HG03520 (cell line): ENCODE measurements around the gene SPATS1.

Source experiments
- ATAC-seq: cut with Tn5 transposase; IDR thresholded peaks from one replicate; pipeline ENCODE4 v1.9.1; 2021; ENCODE audit warnings: mild to moderate bottlenecking, moderate library complexity; ENCODE audit not compliant: unreplicated experiment

Gene SPATS1

GRCh38 chr6:44386364-44386928, 44.0 kb downstream of the SPATS1 start:
- ATAC-seq = no peak

DNA sequence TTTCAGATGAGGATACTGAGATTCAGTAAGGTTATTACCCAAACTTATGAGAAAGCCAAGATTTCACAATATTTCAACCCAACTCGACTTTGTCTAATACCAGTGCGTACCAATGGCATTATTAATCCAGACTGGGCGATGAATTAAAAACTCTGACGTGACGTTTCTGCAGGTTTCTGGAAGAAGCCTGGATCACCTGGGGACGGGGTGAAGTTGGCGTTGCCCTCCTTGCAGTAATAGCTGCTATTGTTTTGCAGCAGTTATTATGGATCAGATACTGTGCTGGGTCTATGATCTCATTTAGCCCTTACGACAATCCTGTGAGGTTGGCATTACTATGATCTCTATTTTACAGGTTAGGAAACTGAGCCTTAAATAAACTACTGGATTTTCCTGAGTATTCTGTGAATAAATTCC, 44.5 kb downstream of the SPATS1 start:
- ATAC-seq = peak; percentile 4

DNA sequence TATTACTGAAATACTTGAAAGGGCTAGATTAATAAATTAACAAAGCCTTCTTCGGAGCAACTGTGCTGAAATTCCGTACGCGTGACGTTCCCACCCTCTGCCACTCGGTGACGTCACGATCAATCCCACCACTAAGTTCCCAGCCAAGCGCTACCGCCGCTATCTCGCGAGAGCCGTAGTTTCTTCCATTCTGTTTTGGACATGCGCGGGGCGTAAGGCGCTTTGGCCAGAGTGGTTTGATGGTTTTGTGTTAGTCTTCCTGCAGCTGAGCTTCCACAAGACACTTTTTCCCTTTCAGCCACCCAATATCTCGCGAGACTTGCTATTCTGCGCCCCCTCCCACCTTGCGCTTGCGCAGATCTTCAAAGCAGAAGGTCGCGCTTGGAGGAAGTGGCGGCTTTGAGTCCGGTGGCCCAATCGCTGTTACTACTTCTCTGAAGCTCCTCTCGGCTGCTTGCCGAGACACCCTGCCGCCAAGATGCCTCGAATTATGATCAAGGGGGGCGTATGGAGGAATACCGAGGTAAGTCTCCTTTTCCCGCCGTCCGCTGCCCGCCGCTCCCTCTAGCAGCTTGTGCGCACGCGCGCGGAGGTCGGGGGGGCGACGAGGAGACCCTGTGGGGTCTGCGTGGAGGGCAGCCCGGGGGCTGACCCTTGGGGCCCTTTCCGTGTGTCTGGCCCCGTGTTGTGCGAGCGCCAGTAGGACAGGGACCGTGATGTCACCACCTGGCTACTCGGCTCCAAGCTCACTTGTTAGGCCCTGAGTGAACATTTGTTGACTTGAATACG, 45.1 kb downstream of the SPATS1 start, which contains the start of gene CDC5L:
Gene CDC5L (plus strand): TSS at position 361 of the 789 bp plus-strand sequence. CDS start 118 bp downstream, at position 479.
- peak; percentile 89 for ATAC-seq

DNA sequence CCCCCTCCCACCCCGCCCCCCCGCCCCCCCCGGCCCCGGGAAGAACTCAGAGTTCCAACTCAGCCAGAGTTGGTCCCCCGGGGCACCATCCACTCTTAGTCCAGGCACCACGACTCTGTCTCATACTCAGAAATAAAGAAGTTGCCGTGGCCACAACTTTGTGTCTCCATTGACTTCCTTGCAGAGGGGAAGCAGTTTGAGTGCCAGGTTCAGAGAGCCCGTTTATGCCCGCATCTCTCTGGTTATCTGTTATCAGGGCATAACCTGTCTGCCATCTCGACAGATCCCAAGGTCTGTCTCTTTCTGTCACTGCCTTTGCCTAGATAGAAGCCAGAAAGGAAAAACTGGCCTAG, 45.7 kb downstream of the SPATS1 start:
- ATAC-seq = no peak

GRCh38 chr6:44388887-44389286, 46.4 kb downstream of the SPATS1 start:
- no peak for ATAC-seq

DNA sequence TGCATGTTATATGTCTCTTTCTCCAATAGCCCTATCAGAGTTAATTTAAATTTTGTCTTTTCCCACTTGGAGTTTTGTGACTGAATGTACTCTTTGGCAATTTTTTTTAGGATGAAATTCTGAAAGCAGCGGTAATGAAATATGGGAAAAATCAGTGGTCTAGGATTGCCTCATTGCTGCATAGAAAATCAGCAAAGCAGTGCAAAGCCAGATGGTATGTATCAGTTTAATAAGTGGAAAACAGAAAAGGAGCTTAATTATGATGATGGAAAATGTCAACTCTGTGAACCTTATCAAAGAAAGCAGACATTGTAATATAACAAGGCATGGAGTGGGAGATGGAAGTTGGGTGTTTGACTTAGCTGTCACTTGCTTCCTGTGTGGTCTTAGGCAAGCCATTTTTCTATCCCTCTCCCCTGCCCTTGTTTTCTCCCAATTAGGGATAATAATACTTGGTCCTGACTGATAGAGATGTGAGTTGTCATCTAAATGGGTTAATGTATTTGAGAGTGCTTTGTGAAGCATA, 47.8 kb downstream of the SPATS1 start:
- ATAC-seq = no peak
